Activated T-cell treated with anti-CD3 and anti-CD28 coated beads for 24 hours (primary cell): ENCODE results near the gene NXPE4.
"Not testable (repeated sequence)": the region's sequence is repeated elsewhere in the genome, so short reads cannot be mapped to it uniquely, and the experiment has no call there.

Source experiments
- DNase-seq: peaks from one replicate; pipeline ENCODE4 v3.0.0-alpha.2; 2020; ENCODE audit warnings: low read depth

The NXPE4 gene

GRCh38 chr11:114595571-114595970, at the start of gene NXPE4:
Gene NXPE4, minus strand, starts transcription at chr11:114595786. Its CDS starts 1,027 bp downstream, at chr11:114594759.
- DNase-seq: no peak

GRCh38 chr11:114639440-114639839, 43.9 kb upstream of the NXPE4 start:
- not testable (repeated sequence) for DNase-seq

GRCh38 chr11:114631445-114631965, 35.9 kb upstream of the NXPE4 start:
- not testable (repeated sequence) for DNase-seq

GRCh38 chr11:114625294-114625693, 29.7 kb upstream of the NXPE4 start:
- no peak for DNase-seq

GRCh38 chr11:114624455-114625207, 29.0 kb upstream of the NXPE4 start:
- DNase-seq: no peak

- no peak for DNase-seq
Observed at GRCh38 chr11:114623720-114624119, 28.1 kb upstream of the NXPE4 start.

GRCh38 chr11:114622858-114623257, 27.3 kb upstream of the NXPE4 start:
- no peak for DNase-seq

GRCh38 chr11:114621950-114622809, 26.6 kb upstream of the NXPE4 start:
- DNase-seq: no peak

GRCh38 chr11:114621072-114621471, 25.5 kb upstream of the NXPE4 start:
- no peak for DNase-seq

- DNase-seq: no peak
Observed at GRCh38 chr11:114619659-114620173, 24.1 kb upstream of the NXPE4 start.

GRCh38 chr11:114618139-114618538, 22.6 kb upstream of the NXPE4 start:
- no peak for DNase-seq

- DNase-seq: no peak
Observed at GRCh38 chr11:114617157-114618124, 21.9 kb upstream of the NXPE4 start.

- no peak for DNase-seq
Observed at GRCh38 chr11:114616516-114616915, 20.9 kb upstream of the NXPE4 start.

- DNase-seq: no peak
Observed at GRCh38 chr11:114615448-114616361, 20.1 kb upstream of the NXPE4 start.

- DNase-seq: no peak
Observed at GRCh38 chr11:114614127-114614720, 18.6 kb upstream of the NXPE4 start.

- DNase-seq: not testable (repeated sequence)
Observed at GRCh38 chr11:114613094-114613493, 17.5 kb upstream of the NXPE4 start.

- no peak for DNase-seq
Observed at GRCh38 chr11:114612686-114613085, 17.1 kb upstream of the NXPE4 start.

GRCh38 chr11:114612199-114612598, 16.6 kb upstream of the NXPE4 start:
- DNase-seq: not testable (repeated sequence)

GRCh38 chr11:114610984-114611944, 15.7 kb upstream of the NXPE4 start:
- no peak for DNase-seq
